AG09309 (cell line): ENCODE results near the gene MCF2L2.
"Not testable (repeated sequence)": the region's sequence is repeated elsewhere in the genome, so short reads cannot be mapped to it uniquely, and the experiment has no call there.

Source experiments
- DNase-seq: peaks from one replicate; pipeline ENCODE4 v3.0.0-alpha.2; 2010; ENCODE audit warnings: low read depth
- H3K4me3 ChIP-seq: 2 replicates; pipeline ENCODE4 v1.5.1; 2011; ENCODE audit warnings: mild to moderate bottlenecking, low read depth, low read length, moderate library complexity; ENCODE audit not compliant: control insufficient read depth
- CTCF ChIP-seq: IDR thresholded peaks from 2 replicates; pipeline ENCODE4 v1.5.1; 2011; ENCODE audit warnings: mild to moderate bottlenecking, low read depth, low read length, inconsistent platforms; ENCODE audit not compliant: insufficient read depth, control insufficient read depth; ENCODE audit errors: missing control alignments

Gene MCF2L2, protein sequence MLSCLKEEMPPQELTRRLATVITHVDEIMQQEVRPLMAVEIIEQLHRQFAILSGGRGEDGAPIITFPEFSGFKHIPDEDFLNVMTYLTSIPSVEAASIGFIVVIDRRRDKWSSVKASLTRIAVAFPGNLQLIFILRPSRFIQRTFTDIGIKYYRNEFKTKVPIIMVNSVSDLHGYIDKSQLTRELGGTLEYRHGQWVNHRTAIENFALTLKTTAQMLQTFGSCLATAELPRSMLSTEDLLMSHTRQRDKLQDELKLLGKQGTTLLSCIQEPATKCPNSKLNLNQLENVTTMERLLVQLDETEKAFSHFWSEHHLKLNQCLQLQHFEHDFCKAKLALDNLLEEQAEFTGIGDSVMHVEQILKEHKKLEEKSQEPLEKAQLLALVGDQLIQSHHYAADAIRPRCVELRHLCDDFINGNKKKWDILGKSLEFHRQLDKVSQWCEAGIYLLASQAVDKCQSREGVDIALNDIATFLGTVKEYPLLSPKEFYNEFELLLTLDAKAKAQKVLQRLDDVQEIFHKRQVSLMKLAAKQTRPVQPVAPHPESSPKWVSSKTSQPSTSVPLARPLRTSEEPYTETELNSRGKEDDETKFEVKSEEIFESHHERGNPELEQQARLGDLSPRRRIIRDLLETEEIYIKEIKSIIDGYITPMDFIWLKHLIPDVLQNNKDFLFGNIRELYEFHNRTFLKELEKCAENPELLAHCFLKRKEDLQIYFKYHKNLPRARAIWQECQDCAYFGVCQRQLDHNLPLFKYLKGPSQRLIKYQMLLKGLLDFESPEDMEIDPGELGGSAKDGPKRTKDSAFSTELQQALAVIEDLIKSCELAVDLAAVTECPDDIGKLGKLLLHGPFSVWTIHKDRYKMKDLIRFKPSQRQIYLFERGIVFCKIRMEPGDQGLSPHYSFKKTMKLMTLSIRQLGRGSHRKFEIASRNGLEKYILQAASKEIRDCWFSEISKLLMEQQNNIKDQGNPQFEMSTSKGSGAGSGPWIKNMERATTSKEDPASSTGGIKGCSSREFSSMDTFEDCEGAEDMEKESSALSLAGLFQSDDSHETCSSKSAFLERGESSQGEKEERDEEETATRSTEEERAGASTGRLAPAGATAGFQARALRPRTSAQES

GRCh38 chr3:183428447-183429211 is at the start of gene MCF2L2:
Gene MCF2L2, minus strand, starts transcription at chr3:183428619. Its CDS starts 642 bp downstream, at chr3:183427977.
- TF ChIP-seq CTCF: no peak
- no peak for DNase-seq
- H3K4me3 ChIP-seq: peak within 1 kb of the TSS; percentile 62

- no peak for TF ChIP-seq CTCF
- DNase-seq: no peak
- H3K4me3 ChIP-seq: no peak overlapping the region
These were observed 49.5 kb upstream of the MCF2L2 start for GRCh38 chr3:183477801-183478456.

DNA sequence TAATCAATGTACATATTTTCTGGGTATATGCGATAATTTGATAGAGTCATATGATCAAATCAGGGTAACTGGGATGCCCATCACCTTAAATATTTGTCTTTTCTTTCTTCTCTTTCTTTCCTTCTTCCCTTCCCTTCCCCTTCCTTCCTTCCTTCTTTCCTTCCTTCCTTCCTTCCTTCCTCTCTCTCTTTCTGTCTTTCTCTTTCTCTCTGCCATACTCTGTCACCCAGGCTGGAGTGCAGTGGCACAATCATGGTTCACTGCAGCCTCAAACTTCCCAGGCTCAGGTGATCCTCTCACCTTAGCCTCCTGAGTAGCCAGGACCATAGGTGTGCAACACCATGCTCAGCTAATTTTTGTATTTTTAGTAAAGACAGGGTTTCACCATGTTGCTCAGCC is 47.3 kb upstream of the MCF2L2 start:
- H3K4me3 ChIP-seq, DNase-seq: not testable (repeated sequence)

DNA sequence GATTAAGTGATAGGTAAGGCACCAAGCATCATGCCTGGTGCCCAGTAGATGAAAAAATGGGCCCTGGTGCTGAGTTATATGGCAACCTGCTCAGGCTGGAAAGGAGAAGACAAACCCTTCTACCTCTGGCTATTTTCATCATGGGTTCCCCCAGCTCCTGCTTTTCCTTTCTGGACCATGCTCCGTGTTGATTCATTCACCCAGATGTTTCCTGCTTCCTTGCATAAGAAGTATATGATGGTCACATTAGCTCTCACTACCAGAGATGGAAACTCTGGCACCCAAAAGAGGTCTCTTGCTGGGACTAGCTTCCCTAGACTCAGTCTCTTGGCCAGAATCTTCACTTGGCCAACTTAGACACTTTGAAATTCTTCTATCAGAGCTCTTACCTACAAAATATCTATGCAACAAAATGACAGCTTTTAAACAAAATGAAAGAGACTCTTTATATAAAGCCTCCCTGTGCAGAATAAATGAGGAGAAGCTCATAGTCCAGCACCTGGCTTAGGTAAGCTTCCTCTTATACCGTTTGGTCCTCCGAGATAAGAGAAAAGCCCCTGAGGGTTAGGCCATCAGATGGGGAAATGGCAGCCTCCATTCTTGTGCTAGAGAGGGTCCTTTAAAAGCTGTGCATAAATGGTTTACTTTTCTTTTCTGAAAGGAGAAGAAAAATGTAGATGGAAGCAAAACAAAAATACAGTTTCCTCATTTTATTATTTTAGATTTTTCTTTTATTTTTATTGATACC is 46.8 kb upstream of the MCF2L2 start:
- TF ChIP-seq CTCF: no peak
- H3K4me3 ChIP-seq: no peak overlapping the region
- no peak for DNase-seq

- H3K4me3 ChIP-seq: no peak overlapping the region
- DNase-seq: no peak
- TF ChIP-seq CTCF: no peak
These were observed 45.5 kb upstream of the MCF2L2 start for GRCh38 chr3:183473969-183474368.

- no peak for TF ChIP-seq CTCF
- no peak for DNase-seq
- no peak overlapping the region for H3K4me3 ChIP-seq
These were observed 43.7 kb upstream of the MCF2L2 start for GRCh38 chr3:183472155-183472554.
